Mesenchymal stem cell (in vitro differentiated cells and primary cell): Measurements from ENCODE around the gene MPV17.

Experiments used
- DNase-seq: peaks from one replicate; pipeline ENCODE4 v3.0.0-alpha.2; 2013
- H2AFZ ChIP-seq: one replicate; pipeline ENCODE4 v1.6.1; 2013; ENCODE audit warnings: low read depth, mild to moderate bottlenecking, control low read depth, inconsistent platforms, low read length, moderate library complexity
- H2AK5ac ChIP-seq: 2 replicates; pipeline ENCODE4 v1.6.1; 2013; ENCODE audit warnings: low read length, moderate library complexity, mild to moderate bottlenecking, inconsistent platforms; ENCODE audit not compliant: severe bottlenecking
- H2BK120ac ChIP-seq: one replicate; pipeline ENCODE4 v1.6.1; 2013; ENCODE audit warnings: low read depth, mild to moderate bottlenecking, inconsistent platforms, low read length, moderate library complexity
- H2BK12ac ChIP-seq, 2 experiments: one replicate each; pipeline ENCODE4 v1.6.1; 2013; ENCODE audit warnings: inconsistent platforms in 2 of 2, low read length in 2 of 2, mild to moderate bottlenecking in 2 of 2, moderate library complexity in 2 of 2, control low read depth in 1 of 2
- H2BK15ac ChIP-seq: one replicate; pipeline ENCODE4 v1.6.1; 2013; ENCODE audit warnings: mild to moderate bottlenecking, low read depth, inconsistent platforms; ENCODE audit not compliant: poor library complexity, severe bottlenecking
- H2BK5ac ChIP-seq: 2 replicates; pipeline ENCODE4 v1.6.1; 2013; ENCODE audit warnings: low read depth, mild to moderate bottlenecking, low read length, control low read depth, inconsistent platforms; ENCODE audit not compliant: poor library complexity, severe bottlenecking
- H3K14ac ChIP-seq, 2 experiments: one replicate each; pipeline ENCODE4 v1.6.1; 2013; ENCODE audit warnings: inconsistent platforms in 2 of 2, low read length in 2 of 2, control low read depth in 1 of 2, mild to moderate bottlenecking in 1 of 2, moderate library complexity in 1 of 2
- H3K18ac ChIP-seq, 2 experiments: one replicate each; pipeline ENCODE4 v1.6.1; 2013; ENCODE audit warnings: inconsistent platforms in 2 of 2, low read length in 2 of 2, control low read depth in 1 of 2, low read depth in 1 of 2, mild to moderate bottlenecking in 1 of 2
- H3K23ac ChIP-seq, 2 experiments: one replicate each; pipeline ENCODE4 v1.6.1; 2013; ENCODE audit warnings: inconsistent platforms in 2 of 2, low read length in 2 of 2, mild to moderate bottlenecking in 2 of 2, moderate library complexity in 2 of 2, control low read depth in 1 of 2
- H3K27ac ChIP-seq: 2 replicates; pipeline ENCODE4 v1.5.1; 2013; ENCODE audit warnings: mild to moderate bottlenecking, moderate library complexity, low read length, control low read depth, inconsistent platforms; ENCODE audit not compliant: poor library complexity, severe bottlenecking
- H3K27me3 ChIP-seq, 2 experiments: 2 replicates each; pipeline versions ENCODE4 v1.6.1 to v1.7.0; 2013; ENCODE audit warnings: low read length in 2 of 2, mild to moderate bottlenecking in 2 of 2, moderate library complexity in 2 of 2, control low read depth in 1 of 2, inconsistent platforms in 1 of 2; ENCODE audit not compliant: control insufficient read depth in 1 of 2, insufficient read depth in 1 of 2
- H3K36me3 ChIP-seq, 2 experiments: 2 replicates each; pipeline versions ENCODE4 v1.6.1 to v1.7.0; 2013; ENCODE audit warnings: low read length in 2 of 2, control low read depth in 1 of 2, inconsistent platforms in 1 of 2, low read depth in 1 of 2, mild to moderate bottlenecking in 1 of 2; ENCODE audit not compliant: insufficient read depth in 2 of 2, control insufficient read depth in 1 of 2
- H3K4ac ChIP-seq, 2 experiments: one replicate each; pipeline ENCODE4 v1.6.1; 2013; ENCODE audit warnings: inconsistent platforms in 2 of 2, low read length in 2 of 2, mild to moderate bottlenecking in 2 of 2, moderate library complexity in 2 of 2, control low read depth in 1 of 2, low read depth in 1 of 2
- H3K4me1 ChIP-seq: 2 replicates; pipeline ENCODE4 v1.6.1; 2013; ENCODE audit warnings: low read depth, low read length, control low read depth; ENCODE audit not compliant: control insufficient read depth, insufficient read depth
- H3K4me2 ChIP-seq: 2 replicates; pipeline ENCODE4 v1.6.1; 2013; ENCODE audit warnings: low read length, mild to moderate bottlenecking, inconsistent platforms; ENCODE audit not compliant: poor library complexity, severe bottlenecking
- H3K4me3 ChIP-seq, 2 experiments: 2 replicates each; pipeline versions ENCODE4 v1.5.1 to v1.7.0; 2013; ENCODE audit warnings: low read length in 2 of 2, mild to moderate bottlenecking in 2 of 2, control low read depth in 1 of 2, low read depth in 1 of 2; ENCODE audit not compliant: insufficient read depth in 1 of 2
- H3K79me1 ChIP-seq: replicated peaks from 2 replicates; pipeline ENCODE4 v1.6.1; 2013; ENCODE audit warnings: mild to moderate bottlenecking, control low read depth, low read length, inconsistent platforms; ENCODE audit not compliant: poor library complexity, severe bottlenecking
- H3K9ac ChIP-seq: 2 replicates; pipeline ENCODE4 v1.7.0; 2013; ENCODE audit warnings: mild to moderate bottlenecking, low read length, moderate library complexity
- H3K9me3 ChIP-seq: 2 replicates; pipeline ENCODE4 v1.7.0; 2013; ENCODE audit warnings: mild to moderate bottlenecking, low read length; ENCODE audit not compliant: control insufficient read depth
- H4K8ac ChIP-seq: one replicate; pipeline ENCODE4 v1.6.1; 2013; ENCODE audit warnings: inconsistent platforms, mild to moderate bottlenecking, low read length, moderate library complexity
- H4K91ac ChIP-seq: one replicate; pipeline ENCODE4 v1.6.1; 2013; ENCODE audit warnings: mild to moderate bottlenecking, low read length, inconsistent platforms
- WGBS: methylation state at CpG from one replicate; pipeline ENCODE4 v1.1.7; 2013; ENCODE audit warnings: mixed read lengths; 5-methylcytosine and 5-hydroxymethylcytosine counted together

Gene MPV17

DNA sequence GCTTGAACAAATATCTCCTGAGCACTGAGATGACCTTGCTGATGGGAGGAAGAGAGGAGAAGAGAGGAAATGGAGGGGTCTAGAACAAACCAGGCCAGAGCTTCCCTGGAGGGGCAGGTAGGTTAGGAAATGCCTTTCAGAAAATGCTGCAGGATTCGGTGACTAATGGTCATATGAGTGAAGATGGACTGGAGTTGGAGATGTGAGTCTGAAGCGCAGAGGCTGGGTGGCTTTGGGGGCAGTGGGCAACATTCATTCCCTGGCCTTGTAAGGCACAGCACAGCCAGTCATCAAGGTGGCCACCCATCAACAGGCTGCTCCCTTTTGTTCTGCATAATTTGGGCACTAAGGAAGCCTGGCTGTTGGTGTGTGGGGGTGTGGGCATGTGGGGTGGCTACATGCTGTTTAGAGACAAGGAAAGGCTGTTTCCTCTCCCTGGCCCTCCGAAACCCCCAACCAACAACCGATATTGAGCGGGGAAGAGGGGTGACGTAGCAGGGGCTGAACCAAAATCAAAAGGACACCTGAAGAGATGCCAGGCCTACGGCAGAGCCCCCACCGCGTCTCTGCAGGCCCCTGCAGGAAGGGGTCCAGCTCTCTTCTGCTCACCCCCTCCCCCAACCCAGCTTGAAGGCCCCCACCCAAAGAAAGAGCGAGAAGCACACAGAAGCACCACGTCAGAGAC, 61.5 kb downstream of the MPV17 start:
- Histone ChIP-seq H3K27ac (no peak overlapping the region), H2BK12ac (no peak overlapping the region), H2BK15ac (no peak overlapping the region), H2AFZ (no peak overlapping the region), H3K27me3 (peaks cover 86 to 89% of the 10 kb centered on the region in 2 experiments), H2BK5ac (no peak overlapping the region), H3K14ac (no peak overlapping the region), H4K91ac (no peak overlapping the region), H2AK5ac (no peak overlapping the region), H3K18ac (no peak overlapping the region), H2BK120ac (no peak overlapping the region), H3K4me2 (no peak overlapping the region), H3K4me1 (peaks cover 29% of the 10 kb centered on the region), H3K4me3 (no peak overlapping the region), H3K23ac (no peak overlapping the region), H3K4ac (no peak overlapping the region), H3K79me1 (no peaks in the 10 kb centered on the region), H4K8ac (no peak overlapping the region), H3K9ac (no peak overlapping the region), H3K36me3 (no peaks in the 10 kb centered on the region), H3K9me3 (no peaks in the 10 kb centered on the region)
- no peak for DNase-seq
- WGBS: 52% methylated on average over 10 of the region's 11 CpGs
